Measurements from ENCODE around the gene TMEM91.

TMEM91 gene

GRCh38 chr19:41431426-41432386 lies 55.4 kb downstream of the TMEM91 start:
- DNase-seq (ENCODE audit: low spot score), result peak; percentile 55

- DNase-seq (ENCODE audit: low spot score), result no peak
Observed at GRCh38 chr19:41433171-41433570, 56.8 kb downstream of the TMEM91 start.

All from AG08396 (cell line).